Measurements from ENCODE around the gene OXSR1. TPM values are rescaled to one million over a fixed set of nuclear protein-coding genes. Genes with fewer than 3 reads are reported as not detected.

The OXSR1 gene
- total RNA-seq, 1 donor: 36.0 TPM

DNA sequence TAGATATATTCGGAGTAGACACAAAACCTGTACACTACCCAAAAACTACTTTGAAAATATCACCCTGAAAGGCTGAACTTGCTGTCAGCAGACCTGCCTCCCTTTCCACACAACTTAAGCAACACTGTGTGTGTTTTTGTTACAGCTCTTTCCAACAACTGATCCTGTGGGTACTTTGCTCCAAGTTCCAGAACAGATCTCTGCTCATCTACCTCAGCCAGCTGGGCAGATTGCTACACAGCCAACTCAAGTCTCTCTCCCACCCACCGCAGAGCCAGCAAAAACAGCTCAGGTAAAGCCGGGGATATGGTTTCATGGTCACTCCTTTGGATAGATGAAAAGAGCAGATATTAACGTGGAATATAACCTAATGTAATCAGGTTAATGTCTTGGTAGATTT is 80.6 kb downstream of the OXSR1 start:
- Histone ChIP-seq H3K4me1 (ENCODE audit: insufficient read depth, low read length) (no peaks in the 10 kb centered on the region), H3K27me3 (ENCODE audit: insufficient read depth, low read length) (no peaks in the 10 kb centered on the region), H3K9me3 (ENCODE audit: low read depth, low read length) (no peaks in the 10 kb centered on the region)

GRCh38 chr3:38247366-38248035 is 82.2 kb downstream of the OXSR1 start:
- H3K4me1 ChIP-seq (ENCODE audit: insufficient read depth, low read length): no peaks in the 10 kb centered on the region
- H3K9me3 ChIP-seq (ENCODE audit: low read depth, low read length): no peaks in the 10 kb centered on the region
- no peak overlapping the region for H3K4me3 ChIP-seq (ENCODE audit: low read length)
- no peaks in the 10 kb centered on the region for H3K27me3 ChIP-seq (ENCODE audit: insufficient read depth, low read length)

More for the DNA sequence above, 80.6 kb downstream of the OXSR1 start:
- H3K4me3 ChIP-seq (ENCODE audit: low read length): no peak overlapping the region

- Histone ChIP-seq H3K9me3 (ENCODE audit: low read depth, low read length) (no peaks in the 10 kb centered on the region), H3K27me3 (ENCODE audit: insufficient read depth, low read length) (no peaks in the 10 kb centered on the region), H3K4me3 (ENCODE audit: low read length) (no peak overlapping the region), H3K4me1 (ENCODE audit: insufficient read depth, low read length) (no peaks in the 10 kb centered on the region)
These were observed 84.9 kb downstream of the OXSR1 start for GRCh38 chr3:38250198-38250597.

GRCh38 chr3:38251197-38251596 is 85.9 kb downstream of the OXSR1 start:
- no peak overlapping the region for H3K4me3 ChIP-seq (ENCODE audit: low read length)
- no peaks in the 10 kb centered on the region for H3K4me1 ChIP-seq (ENCODE audit: insufficient read depth, low read length)
- no peaks in the 10 kb centered on the region for H3K27me3 ChIP-seq (ENCODE audit: insufficient read depth, low read length)
- H3K9me3 ChIP-seq (ENCODE audit: low read depth, low read length): no peaks in the 10 kb centered on the region

GRCh38 chr3:38253704-38254103 is 88.4 kb downstream of the OXSR1 start:
- Histone ChIP-seq H3K27me3 (ENCODE audit: insufficient read depth, low read length) (no peaks in the 10 kb centered on the region), H3K4me3 (ENCODE audit: low read length) (no peak overlapping the region), H3K4me1 (ENCODE audit: insufficient read depth, low read length) (no peaks in the 10 kb centered on the region), H3K9me3 (ENCODE audit: low read depth, low read length) (no peaks in the 10 kb centered on the region)

- Histone ChIP-seq H3K4me1 (ENCODE audit: insufficient read depth, low read length) (no peaks in the 10 kb centered on the region), H3K9me3 (ENCODE audit: low read depth, low read length) (no peaks in the 10 kb centered on the region), H3K4me3 (ENCODE audit: low read length) (no peak overlapping the region), H3K27me3 (ENCODE audit: insufficient read depth, low read length) (no peaks in the 10 kb centered on the region)
These were observed 89.5 kb downstream of the OXSR1 start for GRCh38 chr3:38254872-38255271.

- Histone ChIP-seq H3K4me3 (ENCODE audit: low read length) (no peak overlapping the region), H3K4me1 (ENCODE audit: insufficient read depth, low read length) (no peaks in the 10 kb centered on the region), H3K27me3 (ENCODE audit: insufficient read depth, low read length) (no peaks in the 10 kb centered on the region), H3K9me3 (ENCODE audit: low read depth, low read length) (no peaks in the 10 kb centered on the region)
These were observed 90.3 kb downstream of the OXSR1 start for GRCh38 chr3:38255627-38256026.

- Histone ChIP-seq H3K4me3 (ENCODE audit: low read length) (no peak overlapping the region), H3K27me3 (ENCODE audit: insufficient read depth, low read length) (no peaks in the 10 kb centered on the region), H3K9me3 (ENCODE audit: low read depth, low read length) (no peaks in the 10 kb centered on the region), H3K4me1 (ENCODE audit: insufficient read depth, low read length) (no peaks in the 10 kb centered on the region)
These were observed 92.2 kb downstream of the OXSR1 start for GRCh38 chr3:38257583-38257982.

DNA sequence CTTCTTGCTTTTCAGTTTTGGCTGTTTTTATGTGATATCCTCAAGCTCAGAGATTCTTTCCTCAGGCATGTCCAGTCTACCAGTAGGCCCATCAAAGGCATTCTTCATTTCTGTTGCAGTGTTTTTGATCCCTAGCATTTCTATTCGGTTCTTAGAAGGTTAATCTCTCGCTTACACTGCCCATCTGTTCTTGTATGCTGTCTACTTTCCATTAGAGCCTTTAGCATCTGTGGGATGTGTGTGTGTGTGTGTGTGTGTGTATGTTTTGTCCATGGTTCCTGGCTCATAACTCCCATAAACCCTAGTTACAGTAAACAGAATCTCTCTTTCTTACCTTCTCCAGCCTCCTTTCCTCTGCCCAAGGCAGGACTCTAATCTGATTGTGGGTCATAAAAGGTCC is 95.1 kb downstream of the OXSR1 start:
- Histone ChIP-seq H3K9me3 (ENCODE audit: low read depth, low read length) (no peaks in the 10 kb centered on the region), H3K27me3 (ENCODE audit: insufficient read depth, low read length) (no peaks in the 10 kb centered on the region), H3K4me1 (ENCODE audit: insufficient read depth, low read length) (no peaks in the 10 kb centered on the region), H3K4me3 (ENCODE audit: low read length) (no peak overlapping the region)

GRCh38 chr3:38264353-38264771 is 99.0 kb downstream of the OXSR1 start:
- Histone ChIP-seq H3K4me3 (ENCODE audit: low read length) (no peak overlapping the region), H3K27me3 (ENCODE audit: insufficient read depth, low read length) (no peaks in the 10 kb centered on the region), H3K9me3 (ENCODE audit: low read depth, low read length) (no peaks in the 10 kb centered on the region), H3K4me1 (ENCODE audit: insufficient read depth, low read length) (peaks cover 19% of the 10 kb centered on the region)

- no peaks in the 10 kb centered on the region for H3K9me3 ChIP-seq (ENCODE audit: low read depth, low read length)
- no peaks in the 10 kb centered on the region for H3K27me3 ChIP-seq (ENCODE audit: insufficient read depth, low read length)
- peaks cover 19% of the 10 kb centered on the region for H3K4me1 ChIP-seq (ENCODE audit: insufficient read depth, low read length)
- no peak overlapping the region for H3K4me3 ChIP-seq (ENCODE audit: low read length)
These were observed 99.4 kb downstream of the OXSR1 start for GRCh38 chr3:38264779-38265178.

GRCh38 chr3:38265604-38266307 is 100.4 kb downstream of the OXSR1 start, which contains the start of gene SLC22A13:
SLC22A13 (plus strand) TSS chr3:38265812; CDS start chr3:38265861, 49 bp downstream.
- Histone ChIP-seq H3K9me3 (ENCODE audit: low read depth, low read length) (no peaks in the 10 kb centered on the region), H3K4me1 (ENCODE audit: insufficient read depth, low read length) (peaks cover 19% of the 10 kb centered on the region), H3K4me3 (ENCODE audit: low read length) (no peak within 1 kb of the TSS), H3K27me3 (ENCODE audit: insufficient read depth, low read length) (no peaks in the 10 kb centered on the region)

DNA sequence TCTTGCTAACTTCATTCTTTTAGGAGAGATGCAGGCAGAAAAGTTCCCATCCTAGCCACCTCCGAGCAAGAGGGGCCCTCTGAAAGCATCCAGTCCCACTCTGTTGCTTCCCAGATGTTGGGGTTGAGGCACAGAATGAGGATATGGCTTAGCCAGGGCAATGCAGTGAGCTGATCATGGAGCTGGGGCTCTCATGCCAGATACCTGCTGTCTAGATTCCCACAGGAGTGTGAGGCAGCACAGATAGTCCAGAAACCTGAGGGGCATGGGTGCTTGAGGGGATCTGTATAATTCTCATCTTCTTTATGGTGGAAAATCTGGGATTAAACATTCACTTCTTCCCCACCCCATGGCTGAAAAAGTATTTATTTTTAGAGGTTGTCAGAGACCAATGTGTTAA is 101.5 kb downstream of the OXSR1 start:
- Histone ChIP-seq H3K4me3 (ENCODE audit: low read length) (no peak overlapping the region), H3K27me3 (ENCODE audit: insufficient read depth, low read length) (no peaks in the 10 kb centered on the region), H3K9me3 (ENCODE audit: low read depth, low read length) (no peaks in the 10 kb centered on the region), H3K4me1 (ENCODE audit: insufficient read depth, low read length) (peaks cover 19% of the 10 kb centered on the region)

- H3K9me3 ChIP-seq (ENCODE audit: low read depth, low read length): no peaks in the 10 kb centered on the region
- H3K4me3 ChIP-seq (ENCODE audit: low read length): no peak overlapping the region
- no peaks in the 10 kb centered on the region for H3K27me3 ChIP-seq (ENCODE audit: insufficient read depth, low read length)
These were observed 102.3 kb downstream of the OXSR1 start for GRCh38 chr3:38267662-38268061.

DNA sequence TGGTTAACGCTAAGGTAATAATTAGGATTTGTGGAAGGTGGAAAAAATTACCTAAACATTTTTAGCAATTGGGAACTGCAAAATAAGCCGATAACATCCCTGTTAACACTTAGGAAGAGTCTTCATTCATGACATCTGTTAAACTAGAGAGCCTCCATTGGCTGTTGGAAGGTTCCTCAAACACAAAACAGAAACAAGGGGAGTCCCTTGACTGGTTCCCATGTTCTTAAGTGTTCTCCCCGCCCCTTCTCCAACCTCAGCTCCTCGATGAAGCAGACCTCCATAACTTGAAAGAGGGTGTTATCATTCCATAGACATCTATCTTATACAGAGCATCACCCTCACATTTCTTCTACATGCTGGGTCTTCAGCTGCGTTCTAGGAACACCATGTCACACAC is 102.8 kb downstream of the OXSR1 start:
- H3K4me1 ChIP-seq (ENCODE audit: insufficient read depth, low read length): peaks cover 19% of the 10 kb centered on the region
- no peak overlapping the region for H3K4me3 ChIP-seq (ENCODE audit: low read length)
- H3K9me3 ChIP-seq (ENCODE audit: low read depth, low read length): no peaks in the 10 kb centered on the region
- H3K27me3 ChIP-seq (ENCODE audit: insufficient read depth, low read length): no peaks in the 10 kb centered on the region

More at GRCh38 chr3:38267662-38268061, 102.3 kb downstream of the OXSR1 start:
- H3K4me1 ChIP-seq (ENCODE audit: insufficient read depth, low read length): peaks cover 19% of the 10 kb centered on the region

DNA sequence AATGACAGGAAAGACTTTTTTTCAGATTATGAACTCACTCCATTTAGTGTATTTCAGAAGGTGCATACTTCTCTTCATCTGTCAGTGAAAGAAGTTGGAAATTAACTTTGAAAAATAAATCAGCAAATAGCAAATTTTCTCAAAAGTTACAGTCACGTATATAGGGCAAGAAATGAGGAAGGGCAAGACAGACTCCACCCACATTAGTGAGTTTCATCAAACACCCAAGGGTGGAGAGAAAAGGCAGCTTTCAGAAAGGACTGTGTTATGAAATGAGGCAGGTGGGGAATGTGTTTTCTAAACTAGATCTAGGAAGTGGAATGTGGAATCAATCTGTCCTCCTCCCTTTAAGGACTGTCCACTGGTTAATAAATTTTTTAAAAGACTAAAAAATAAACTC is 103.2 kb downstream of the OXSR1 start:
- Histone ChIP-seq H3K4me3 (ENCODE audit: low read length) (no peak overlapping the region), H3K27me3 (ENCODE audit: insufficient read depth, low read length) (no peaks in the 10 kb centered on the region)

More for the DNA sequence above, 103.2 kb downstream of the OXSR1 start:
- H3K4me1 ChIP-seq (ENCODE audit: insufficient read depth, low read length): peaks cover 19% of the 10 kb centered on the region
- H3K9me3 ChIP-seq (ENCODE audit: low read depth, low read length): no peaks in the 10 kb centered on the region
